K562 (cell line): ENCODE results near the gene PRRC2B. TPM values are rescaled to one million over a fixed set of nuclear protein-coding genes. Genes with fewer than 3 reads are reported as not detected.
"Not testable (repeated sequence)": the region's sequence is repeated elsewhere in the genome, so short reads cannot be mapped to it uniquely, and the experiment has no call there.

Experiments used
- ATAC-seq: fragments of 200-7000 bp; cut with Tn5 transposase; 3 replicates; pipeline ENCODE4 v1.9.1; 2020; ENCODE audit warnings: moderate library complexity
- BruUV-seq: library from RNA; stranded (reverse); fragments of 400-500 nt; replicated peaks from 2 replicates; lab custom pipeline; 2021; lab: Mats Ljungman, UMichigan
- CTCF ChIA-PET: fragments of 300-600 bp; formaldehyde crosslinking; extraction: SDS; loops from one replicate; lab custom pipeline; 2021; ENCODE audit warnings: low intra/inter-chr PET ratio; lab: Yijun Ruan, JAX
- POLR2A ChIA-PET: fragments of 300-600, 350-650 bp; sonication (Branson Sonifier 250); formaldehyde crosslinking; extraction: SDS; loops from one replicate; lab custom pipeline; 2021; ENCODE audit warnings: antibody characterized with exemption, inconsistent platforms; lab: Yijun Ruan, JAX
- DNase-seq, 4 experiments: peaks; one replicate each; pipeline versions ENCODE4 v3.0.0 to v3.0.0-alpha.2; 2011 to 2018; ENCODE audit warnings: low spot score in 3 of 4, mixed read lengths in 3 of 4; ENCODE audit errors: extremely low read depth in 1 of 4
- FAIRE-seq: peaks from 2 replicates; lab custom pipeline; 2011; peaks lifted over from hg19 to GRCh38; lab: Jason Lieb, UNC
- H2AFZ ChIP-seq: 2 replicates; pipeline ENCODE4 v1.6.0; 2011; ENCODE audit warnings: low read depth, low read length, control low read depth, inconsistent platforms
- H3K27ac ChIP-seq: fragments of 200-600 bp; 3 replicates; pipeline ENCODE4 v1.8.0; 2011; ENCODE audit warnings: low read depth, mild to moderate bottlenecking, control low read depth, inconsistent platforms, low read length, moderate library complexity, mixed read lengths; ENCODE audit errors: extremely low read depth
- H3K27me3 ChIP-seq, 2 experiments: fragments of 300-600 bp in 1 of 2; 2 replicates in 1 of 2; 3 replicates in 1 of 2; pipeline versions ENCODE4 v1.6.0 to v1.8.0; 2011; ENCODE audit warnings: inconsistent platforms in 2 of 2, low read length in 2 of 2, mild to moderate bottlenecking in 1 of 2, mixed read lengths in 1 of 2, moderate library complexity in 1 of 2; ENCODE audit not compliant: control insufficient read depth in 2 of 2, insufficient read depth in 2 of 2
- H3K36me3 ChIP-seq: fragments of 300-600 bp; 3 replicates; pipeline ENCODE4 v1.8.0; 2011; ENCODE audit warnings: mild to moderate bottlenecking, low read length, inconsistent platforms; ENCODE audit not compliant: control insufficient read depth, insufficient read depth
- H3K4me1 ChIP-seq, 2 experiments: fragments of 200-600 bp in 1 of 2; replicated peaks in 1 of 2; 2 replicates in 1 of 2; 3 replicates in 1 of 2; pipeline versions ENCODE4 v1.5.1 to v1.8.0; 2011; ENCODE audit warnings: inconsistent platforms in 2 of 2, low read length in 2 of 2, mild to moderate bottlenecking in 1 of 2, mixed read lengths in 1 of 2, moderate library complexity in 1 of 2; ENCODE audit not compliant: control insufficient read depth in 2 of 2, insufficient read depth in 2 of 2
- H3K4me2 ChIP-seq: 2 replicates; pipeline ENCODE4 v1.6.1; 2011; ENCODE audit warnings: low read length, control low read depth, inconsistent platforms, mixed read lengths; ENCODE audit not compliant: insufficient read depth
- H3K4me3 ChIP-seq: fragments of 200-600 bp; sonication (generic), shearing (Covaris generic); 2 replicates; pipeline ENCODE4 v1.5.1; 2016; ENCODE audit warnings: control low read depth, inconsistent platforms
- H3K79me2 ChIP-seq: fragments of 200-600 bp; 3 replicates; pipeline ENCODE4 v1.8.0; 2011; ENCODE audit warnings: low read length, inconsistent platforms; ENCODE audit not compliant: control insufficient read depth, insufficient read depth
- H3K9ac ChIP-seq, 2 experiments: 2 replicates each; pipeline versions ENCODE4 v1.6.0 to v1.6.1; 2011; ENCODE audit warnings: low read depth in 2 of 2, low read length in 2 of 2, control low read depth in 1 of 2, inconsistent platforms in 1 of 2, mild to moderate bottlenecking in 1 of 2, mixed read lengths in 1 of 2; ENCODE audit not compliant: insufficient read depth in 1 of 2
- H3K9me1 ChIP-seq: one replicate; pipeline ENCODE4 v1.6.0; 2011; ENCODE audit warnings: inconsistent platforms, mild to moderate bottlenecking, low read length, moderate library complexity; ENCODE audit not compliant: control insufficient read depth, insufficient read depth
- H3K9me3 ChIP-seq: replicated peaks from 2 replicates; pipeline ENCODE4 v1.5.1; 2011; ENCODE audit warnings: low read depth, low read length, inconsistent platforms; ENCODE audit not compliant: control insufficient read depth, insufficient read depth
- H4K20me1 ChIP-seq: replicated peaks from 2 replicates; pipeline ENCODE4 v1.6.1; 2011; ENCODE audit warnings: low read length, inconsistent platforms, mixed read lengths; ENCODE audit not compliant: control insufficient read depth, insufficient read depth
- BCOR ChIP-seq: fragments of 450-650 bp; IDR thresholded peaks from 2 replicates; pipeline ENCODE4 v1.6.1; 2016
- CEBPB ChIP-seq: fragments of 450-650 bp; IDR thresholded peaks from 2 replicates; pipeline ENCODE4 v1.6.1; 2016; ENCODE audit warnings: missing genetic modification characterization, missing compliant biosample characterization
- CEBPG ChIP-seq, 3 experiments: fragments of 200-800 bp in 1 of 3; sonication (Bioruptor generic) in 1 of 3; sonication (generic) in 1 of 3; formaldehyde crosslinking in 1 of 3; IDR thresholded peaks in 2 of 3; conservative IDR thresholded peaks in 1 of 3; 2 replicates each; pipeline versions ENCODE4 v1.6.1 to v1.8.0; 2016 to 2022; ENCODE audit warnings: missing compliant biosample characterization in 2 of 3, missing genetic modification characterization in 2 of 3, mild to moderate bottlenecking in 1 of 3, missing genetic modification reagents in 1 of 3
- HDAC1 ChIP-seq, 2 experiments: fragments of 450-650 bp; IDR thresholded peaks; 2 replicates each; pipeline ENCODE4 v1.6.1; 2016 to 2017; ENCODE audit warnings: inconsistent platforms in 1 of 2, mild to moderate bottlenecking in 1 of 2, moderate library complexity in 1 of 2
- HDAC2 ChIP-seq: fragments of 450-650 bp; IDR thresholded peaks from 2 replicates; pipeline ENCODE4 v1.6.1; 2016; ENCODE audit warnings: mild to moderate bottlenecking
- KDM1A ChIP-seq, 2 experiments: fragments of 450-650 bp; IDR thresholded peaks; 2 replicates each; pipeline ENCODE4 v1.6.1; 2016; ENCODE audit warnings: mild to moderate bottlenecking in 2 of 2
- RCOR1 ChIP-seq, 2 experiments: IDR thresholded peaks; 2 replicates each; pipeline ENCODE4 v1.6.1; 2012; ENCODE audit warnings: low read depth in 2 of 2, low read length in 2 of 2, borderline replicate concordance in 1 of 2, improper control_type of control experiment in 1 of 2
- SMAD4 ChIP-seq: fragments of 250-450 bp; sonication (Bioruptor Pico); conservative IDR thresholded peaks from 2 replicates; pipeline ENCODE4 v1.8.0; 2021; ENCODE audit warnings: inconsistent platforms, mild to moderate bottlenecking, moderate library complexity
- TRIM24 ChIP-seq, 2 experiments: fragments of 450-650 bp; IDR thresholded peaks; 2 replicates each; pipeline ENCODE4 v1.6.1; 2016
- ZNF121 ChIP-seq: sonication (generic); formaldehyde crosslinking; conservative IDR thresholded peaks from 2 replicates; pipeline ENCODE4 v1.8.0; 2022; ENCODE audit warnings: missing genetic modification reagents
- ZNF780A ChIP-seq: fragments of 250-450 bp; sonication (Bioruptor Pico); IDR thresholded peaks from 2 replicates; pipeline ENCODE4 v1.5.0; 2021; ENCODE audit warnings: mild to moderate bottlenecking
- WGBS: fragments of 100-300 bp; shearing (Covaris generic); methylation state at CpG from one replicate; pipeline ENCODE4 v1.1.6; 2016; ENCODE audit warnings: low coverage, mixed read lengths; ENCODE audit not compliant: insufficient coverage; ENCODE audit errors: missing lambda C conversion rate; 5-methylcytosine and 5-hydroxymethylcytosine counted together
- in situ Hi-C: fragments of 300-500 bp; cut with MboI; formaldehyde crosslinking; loops from 4 replicates; pipeline ENCODE4 v1.15.0; 2018; ENCODE audit warnings: inconsistent platforms, mixed read lengths
- intact Hi-C: fragments of 100-400 bp; cut with micrococcal nuclease; formaldehyde crosslinking; loops from 2 replicates; pipeline ENCODE4 v1.14.2; 2022
- polyA plus RNA-seq, 8 experiments: library from polyadenylated mRNA; depleted of rRNA in 4 of 8; stranded (reverse) in 5 of 8; unstranded in 3 of 8; fragments of >200 nt; fragmentation: Nextera tagmentation in 2 of 8; fragmentation: Illumina TruSeq in 1 of 8; extraction: Ambion mirVana in 2 of 8; extraction: Trizol in 1 of 8; gene quantifications; 2 replicates each; pipeline versions ENCODE4 v1.2.1 to v1.2.3, GENCODE V29; 2011 to 2014; ENCODE audit warnings: inconsistent platforms in 1 of 8, missing spikeins in 1 of 8
- total RNA-seq, 7 experiments: library from RNA; depleted of rRNA in 6 of 7; stranded (reverse); fragments of >200 nt in 6 of 7; fragmentation: Illumina TruSeq in 2 of 7; extraction: Trizol in 2 of 7; gene quantifications; 2 replicates each; pipeline versions ENCODE4 v1.2.1 to v1.2.3, GENCODE V29; 2011 to 2021; ENCODE audit warnings: low replicate concordance in 1 of 7
- TF ChIP-seq, protein P1 (sequence below), 2 experiments: fragments of 450-650 bp; IDR thresholded peaks; 2 replicates each; pipeline ENCODE4 v1.6.1; 2016
- TF ChIP-seq, protein P2 (sequence below): fragments of 450-650 bp; IDR thresholded peaks from 2 replicates; pipeline ENCODE4 v1.6.1; 2016; ENCODE audit warnings: low read depth, mild to moderate bottlenecking, moderate library complexity

Gene PRRC2B
- total and polyA plus RNA-seq, 9 of the 15 experiments (the other 6 are each of a cell fraction or from before 2014, with no cell fraction given) = 0.34 to 125 (median 30.9) TPM

DNA sequence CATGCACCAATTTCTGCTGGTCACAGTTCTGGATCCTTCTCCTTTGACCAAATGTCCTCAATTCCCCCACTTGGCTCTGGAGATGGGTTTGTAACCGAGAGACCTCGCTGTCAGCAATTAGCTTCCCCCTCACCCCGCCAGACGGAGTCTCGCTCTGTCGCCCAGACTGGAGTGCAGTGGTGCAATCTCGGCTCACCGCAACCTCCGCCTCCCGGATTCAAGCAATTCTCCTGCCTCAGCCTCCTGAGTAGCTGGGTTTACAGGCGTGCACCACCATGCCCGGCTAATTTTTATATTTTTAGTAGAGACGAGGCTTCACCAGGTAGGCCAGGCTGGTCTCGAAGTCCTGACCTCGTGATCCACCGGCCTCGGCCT is 21.3 kb upstream of the PRRC2B start:
- H3K9me3 ChIP-seq, CTCF ChIA-PET, H3K36me3 ChIP-seq, H3K79me2 ChIP-seq, H3K9me1 ChIP-seq, in situ Hi-C loops, intact Hi-C loops, H3K27me3 ChIP-seq, FAIRE-seq, H4K20me1 ChIP-seq: not testable (repeated sequence)
- peak overlapping the region; percentile 68 for H3K4me3 ChIP-seq
- BruUV-seq = TSS peak; percentile 83
- peak overlapping the region; percentile 97 for H2AFZ ChIP-seq
- peak in 3 of 4 experiments; percentile 6 to 9 (median 6) for DNase-seq
- H3K4me2 ChIP-seq = peak overlapping the region; percentile 97
- TF ChIP-seq SMAD4 (CRISPR knock-in tag) (peak; percentile 56), RCOR1 (IDR thresholded peaks at IDR 0.05; ENCODE audit: borderline replicate concordance in 1 of 2, low read depth in 2 of 2, low read length in 2 of 2) (peak in 1 of 2 experiments; percentile 26; a peak in 1 of 4 replicates), HDAC2 (peak; percentile 71; the same call in 1 of the 2 replicates), ZNF780A (CRISPR knock-in tag) (0 out of 2 replicates have a peak, but pooled peaks have one; percentile 9), KDM1A (IDR thresholded peaks at IDR 0.05) (peak; percentile 95 to 96), ZNF121 (CRISPR knock-in tag) (0 out of 2 replicates have a peak, but pooled peaks have one; percentile 21), CEBPB (peak; percentile 72), CEBPG (CRISPR knock-in tag; IDR thresholded peaks at IDR 0.05) (peak; percentile 33; the same call in 1 of the 2 replicates), CEBPG (tag; conservative IDR thresholded peaks at IDR 0.05 in 1 of 2, IDR thresholded peaks at IDR 0.05 in 1 of 2) (peak in 1 of 2 experiments; percentile 65; a peak in 2 of 4 replicates), TRIM24 (IDR thresholded peaks at IDR 0.05) (0 out of 4 replicates have a peak, but pooled peaks of 1 of the 2 experiments have one; percentile 3), HDAC1 (IDR thresholded peaks at IDR 0.05) (peak in 1 of 2 experiments; percentile 47; a peak in 2 of 4 replicates), BCOR (peak; percentile 75)
- TF ChIP-seq, protein P1, sequence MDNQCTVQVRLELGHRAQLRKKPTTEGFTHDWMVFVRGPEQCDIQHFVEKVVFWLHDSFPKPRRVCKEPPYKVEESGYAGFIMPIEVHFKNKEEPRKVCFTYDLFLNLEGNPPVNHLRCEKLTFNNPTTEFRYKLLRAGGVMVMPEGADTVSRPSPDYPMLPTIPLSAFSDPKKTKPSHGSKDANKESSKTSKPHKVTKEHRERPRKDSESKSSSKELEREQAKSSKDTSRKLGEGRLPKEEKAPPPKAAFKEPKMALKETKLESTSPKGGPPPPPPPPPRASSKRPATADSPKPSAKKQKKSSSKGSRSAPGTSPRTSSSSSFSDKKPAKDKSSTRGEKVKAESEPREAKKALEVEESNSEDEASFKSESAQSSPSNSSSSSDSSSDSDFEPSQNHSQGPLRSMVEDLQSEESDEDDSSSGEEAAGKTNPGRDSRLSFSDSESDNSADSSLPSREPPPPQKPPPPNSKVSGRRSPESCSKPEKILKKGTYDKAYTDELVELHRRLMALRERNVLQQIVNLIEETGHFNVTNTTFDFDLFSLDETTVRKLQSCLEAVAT (IDR thresholded peaks at IDR 0.05) = peak in 1 of 2 experiments; percentile 48; a peak in 1 of 4 replicates
- TF ChIP-seq, protein P2, sequence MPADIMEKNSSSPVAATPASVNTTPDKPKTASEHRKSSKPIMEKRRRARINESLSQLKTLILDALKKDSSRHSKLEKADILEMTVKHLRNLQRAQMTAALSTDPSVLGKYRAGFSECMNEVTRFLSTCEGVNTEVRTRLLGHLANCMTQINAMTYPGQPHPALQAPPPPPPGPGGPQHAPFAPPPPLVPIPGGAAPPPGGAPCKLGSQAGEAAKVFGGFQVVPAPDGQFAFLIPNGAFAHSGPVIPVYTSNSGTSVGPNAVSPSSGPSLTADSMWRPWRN = 0 out of 2 replicates have a peak, but pooled peaks have one; percentile 16
- POLR2A ChIA-PET = interaction anchor here (0.6 to 2.2 kb wide), 13 partner anchors 11 to 430 kb away, joined by 3 to 14 read pairs (median 5); partner anchors contain the start of gene PRRT1B
- peak; percentile 3; the same call in 1 of the 3 replicates for ATAC-seq
- peaks cover 12 to 13% of the 10 kb centered on the region in 2 experiments; a peak in 4 of 5 replicates for H3K4me1 ChIP-seq
- peak overlapping the region; percentile 64; the same call in 2 of the 3 replicates for H3K27ac ChIP-seq
- WGBS = 7% methylated on average over 15 of the region's 17 CpGs
- H3K9ac ChIP-seq = peak overlapping the region; percentile 67 to 84; a peak in 3 of 4 replicates

DNA sequence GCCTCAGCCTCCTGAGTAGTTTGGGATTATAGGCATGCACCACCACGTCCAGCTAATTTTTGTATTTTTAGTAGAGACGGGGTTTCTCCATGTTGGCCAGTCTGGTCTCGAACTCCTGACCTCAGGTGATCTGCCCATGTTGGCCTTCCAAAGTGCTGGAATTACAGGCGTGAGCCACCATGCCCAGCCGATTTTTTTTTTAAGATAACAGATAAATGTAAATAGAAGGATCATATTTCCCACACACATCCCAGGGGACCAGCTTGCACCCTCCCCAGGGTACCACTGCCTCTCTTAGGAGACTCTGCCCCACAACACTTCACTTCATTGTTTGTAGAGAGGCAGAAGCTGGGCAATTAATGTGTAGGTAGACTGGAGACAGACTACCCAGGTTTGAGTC is 19.2 kb upstream of the PRRC2B start:
- H4K20me1 ChIP-seq, H3K36me3 ChIP-seq, H2AFZ ChIP-seq, intact Hi-C loops, BruUV-seq, H3K27ac ChIP-seq, H3K4me3 ChIP-seq, in situ Hi-C loops, H3K4me2 ChIP-seq, H3K9ac ChIP-seq, FAIRE-seq, H3K79me2 ChIP-seq, H3K9me1 ChIP-seq, ATAC-seq, CTCF ChIA-PET, H3K9me3 ChIP-seq, H3K27me3 ChIP-seq: not testable (repeated sequence)
- peaks cover 12 to 13% of the 10 kb centered on the region in 2 experiments; a peak in 4 of 5 replicates for H3K4me1 ChIP-seq
- POLR2A ChIA-PET = interaction anchor here (0.6 kb wide), 1 partner anchor 259 kb away, joined by 3 read pairs; no protein-coding TSS in a partner anchor
- 46% methylated on average over 5 of the region's 5 CpGs for WGBS
- DNase-seq = peak in 3 of 4 experiments; percentile 1 to 3 (median 1)
